ENCODE measurements around the gene RAB44. TPM values are rescaled to one million over a fixed set of nuclear protein-coding genes. Genes with fewer than 3 reads are reported as not detected.

RAB44 gene
- total RNA-seq, 4 donors from 2014 or later = 0.10 to 0.65 (median 0.26) TPM

DNA sequence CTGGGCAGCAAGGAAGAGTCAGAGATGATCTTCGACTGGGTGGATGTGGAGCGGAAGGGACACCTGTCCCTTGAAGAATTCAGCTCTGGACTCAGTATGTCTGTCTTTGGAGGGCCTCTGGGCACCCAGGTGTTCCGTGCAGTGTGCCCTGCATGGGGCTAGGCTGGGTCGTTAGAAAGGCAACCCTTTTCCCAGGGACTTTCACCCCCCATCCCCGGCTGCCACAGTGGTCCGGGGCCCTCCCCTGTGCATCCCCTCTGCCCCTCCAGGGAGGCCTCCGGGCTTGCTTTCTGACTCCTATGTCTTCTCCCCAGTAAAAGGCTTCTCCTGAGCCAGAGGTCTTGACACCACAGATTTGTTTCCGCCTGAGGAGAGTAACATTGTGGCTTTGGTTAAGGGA lies 16.2 kb downstream of the RAB44 start:
- WGBS, 2 donors = 89 to 92% methylated on average over 8 of the region's 8 CpGs
- intact Hi-C loops (cut with DNase I; ENCODE audit: low total_unique reads) = no loop called here
- peak in 1 of 2 donors; percentile 68 for DNase-seq (ENCODE audit: low spot score in 2 of 2)
- TF ChIP-seq, protein P1, sequence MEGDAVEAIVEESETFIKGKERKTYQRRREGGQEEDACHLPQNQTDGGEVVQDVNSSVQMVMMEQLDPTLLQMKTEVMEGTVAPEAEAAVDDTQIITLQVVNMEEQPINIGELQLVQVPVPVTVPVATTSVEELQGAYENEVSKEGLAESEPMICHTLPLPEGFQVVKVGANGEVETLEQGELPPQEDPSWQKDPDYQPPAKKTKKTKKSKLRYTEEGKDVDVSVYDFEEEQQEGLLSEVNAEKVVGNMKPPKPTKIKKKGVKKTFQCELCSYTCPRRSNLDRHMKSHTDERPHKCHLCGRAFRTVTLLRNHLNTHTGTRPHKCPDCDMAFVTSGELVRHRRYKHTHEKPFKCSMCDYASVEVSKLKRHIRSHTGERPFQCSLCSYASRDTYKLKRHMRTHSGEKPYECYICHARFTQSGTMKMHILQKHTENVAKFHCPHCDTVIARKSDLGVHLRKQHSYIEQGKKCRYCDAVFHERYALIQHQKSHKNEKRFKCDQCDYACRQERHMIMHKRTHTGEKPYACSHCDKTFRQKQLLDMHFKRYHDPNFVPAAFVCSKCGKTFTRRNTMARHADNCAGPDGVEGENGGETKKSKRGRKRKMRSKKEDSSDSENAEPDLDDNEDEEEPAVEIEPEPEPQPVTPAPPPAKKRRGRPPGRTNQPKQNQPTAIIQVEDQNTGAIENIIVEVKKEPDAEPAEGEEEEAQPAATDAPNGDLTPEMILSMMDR (IDR thresholded peaks at IDR 0.05) = no peak
- H3K4me3 ChIP-seq (ENCODE audit: low read depth, poor library complexity, severe bottlenecking) = no peak overlapping the region

DNA sequence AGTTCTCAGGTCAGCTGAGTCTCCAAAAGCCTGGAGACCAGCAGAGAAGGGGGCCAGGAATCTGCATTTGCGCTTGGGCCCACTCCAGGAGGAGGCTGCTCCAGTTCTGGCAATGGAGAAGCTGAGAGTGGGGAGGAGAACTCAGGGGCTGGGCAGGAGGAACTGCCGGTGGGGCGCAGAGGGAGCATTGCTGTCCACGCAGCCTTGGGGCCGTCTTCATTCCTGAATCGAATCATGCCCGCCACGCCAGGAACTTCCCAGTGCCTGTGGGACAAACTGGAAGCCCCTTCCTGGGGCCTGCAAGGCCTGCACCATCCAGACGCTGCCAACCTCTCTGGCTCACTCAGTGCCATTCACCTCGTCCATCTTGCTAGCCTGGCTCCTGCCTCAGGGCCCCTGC lies 16.9 kb downstream of the RAB44 start:
- H3K4me3 ChIP-seq (ENCODE audit: low read depth, poor library complexity, severe bottlenecking) = no peak overlapping the region
- peak in 1 of 2 donors; percentile 84 for DNase-seq (ENCODE audit: low spot score in 2 of 2)
- TF ChIP-seq, protein P1 (IDR thresholded peaks at IDR 0.05) = no peak
- TF ChIP-seq POLR2A (IDR thresholded peaks at IDR 0.05) = no peak
- intact Hi-C loops (cut with DNase I; ENCODE audit: low total_unique reads) = no loop called here
- 84 to 87% methylated on average over 10 of the region's 10 CpGs for WGBS, 2 donors

DNA sequence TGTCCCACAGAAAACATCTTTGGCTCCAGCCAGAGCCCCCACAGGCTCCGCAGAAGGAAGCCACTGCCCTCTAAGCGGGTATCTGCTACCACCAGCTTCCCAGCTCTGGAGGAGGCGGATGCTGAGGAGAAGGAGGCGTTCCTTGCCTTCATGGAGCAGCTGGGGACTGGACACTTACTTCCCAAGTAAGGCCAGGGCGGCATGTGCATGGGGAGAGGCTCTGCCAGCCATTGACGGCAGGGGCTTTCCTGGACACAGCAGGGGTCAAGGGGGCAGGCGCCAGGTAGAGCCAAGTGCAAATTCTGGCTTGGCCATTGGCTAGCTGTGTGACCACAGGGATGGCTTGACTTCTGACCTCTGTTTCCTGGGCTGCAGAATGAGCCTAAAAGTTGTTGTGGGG lies 17.8 kb downstream of the RAB44 start:
- TF ChIP-seq POLR2A (IDR thresholded peaks at IDR 0.05) = no peak
- TF ChIP-seq, protein P1 (IDR thresholded peaks at IDR 0.05) = no peak
- intact Hi-C loops (cut with DNase I; ENCODE audit: low total_unique reads) = no loop called here
- peak in 1 of 2 donors; percentile 70 for DNase-seq (ENCODE audit: low spot score in 2 of 2)
- H3K4me3 ChIP-seq (ENCODE audit: low read depth, poor library complexity, severe bottlenecking) = no peak overlapping the region
- WGBS, 2 donors = 90 to 94% methylated on average over 7 of the region's 7 CpGs

DNA sequence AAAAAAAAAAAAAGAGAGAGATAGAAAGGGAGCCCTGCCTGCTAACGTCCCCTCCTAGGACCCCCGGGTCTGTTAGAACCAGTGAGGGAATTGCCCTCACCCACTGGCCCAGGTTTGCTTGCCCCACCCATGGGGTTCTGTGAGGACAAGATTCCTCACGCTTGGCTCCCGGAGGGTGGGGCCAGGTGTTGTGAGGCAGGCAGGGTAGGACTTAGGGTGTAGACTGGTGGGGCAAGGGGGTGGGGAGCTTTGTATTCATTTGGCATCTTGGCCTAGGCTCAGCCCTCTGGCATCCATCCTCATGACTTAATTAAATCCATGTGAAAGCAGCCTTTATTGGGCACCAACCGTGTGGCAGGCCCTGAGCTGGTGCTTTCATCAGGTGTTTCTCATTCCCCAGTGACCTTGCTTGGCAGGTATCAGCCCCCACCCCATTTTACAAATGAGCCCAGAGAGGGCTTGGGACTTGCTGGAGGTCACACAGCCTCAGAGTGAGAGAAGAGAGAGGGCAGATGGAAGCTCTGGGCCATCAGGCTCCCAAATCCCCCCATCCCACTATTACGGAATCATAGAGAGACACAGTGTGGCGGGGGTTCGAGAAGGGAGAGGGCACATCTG lies 19.0 kb downstream of the RAB44 start:
- 60 to 65% methylated on average over 8 of the region's 8 CpGs for WGBS, 2 donors
- peak; percentile 56 to 86 for DNase-seq (ENCODE audit: low spot score in 2 of 2)
- H3K4me3 ChIP-seq (ENCODE audit: low read depth, poor library complexity, severe bottlenecking) = no peak overlapping the region
- intact Hi-C loops (cut with DNase I; ENCODE audit: low total_unique reads) = no loop called here
- no peak for TF ChIP-seq POLR2A (IDR thresholded peaks at IDR 0.05)
- TF ChIP-seq, protein P1 (IDR thresholded peaks at IDR 0.05) = no peak

DNA sequence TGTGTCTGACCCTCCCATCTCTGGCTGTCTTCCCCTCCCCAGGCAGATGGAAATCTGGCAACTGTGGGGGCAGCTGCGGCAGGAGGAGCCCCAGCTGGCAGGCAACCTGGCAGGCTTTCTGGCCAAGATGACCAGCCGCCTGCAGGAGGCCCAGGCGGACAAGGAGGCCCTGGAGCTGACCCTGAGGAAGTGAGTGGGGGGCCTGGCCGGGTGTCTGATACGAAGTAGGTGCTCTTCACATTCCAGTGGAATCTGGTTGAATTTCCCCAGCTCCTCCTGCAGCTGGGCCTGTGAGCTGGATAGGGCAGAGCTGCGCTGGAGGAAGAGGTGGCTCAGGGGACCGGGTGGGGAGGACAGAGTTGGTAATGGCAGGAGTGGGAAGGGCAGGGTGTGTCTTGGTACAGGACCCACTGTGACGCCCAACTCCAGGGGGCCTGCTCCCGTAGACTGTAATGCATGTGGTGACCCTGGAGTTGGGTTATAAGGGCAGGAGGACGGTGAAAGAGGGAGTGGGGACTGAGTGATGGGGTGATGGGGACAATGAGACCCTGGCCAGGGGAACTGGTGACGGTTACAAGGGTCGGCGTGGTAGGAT lies 19.7 kb downstream of the RAB44 start:
- TF ChIP-seq POLR2A (IDR thresholded peaks at IDR 0.05) = no peak
- TF ChIP-seq, protein P1 (IDR thresholded peaks at IDR 0.05) = no peak
- H3K4me3 ChIP-seq (ENCODE audit: low read depth, poor library complexity, severe bottlenecking) = no peak overlapping the region
- 58 to 65% methylated on average over 13 of the region's 13 CpGs for WGBS, 2 donors
- peak in 1 of 2 donors; percentile 83 for DNase-seq (ENCODE audit: low spot score in 2 of 2)
- intact Hi-C loops (cut with DNase I; ENCODE audit: low total_unique reads) = no loop called here

Data from lower leg skin (tissue), 4 donors.